Activated effector memory CD4-positive, alpha-beta T cell treated with Interleukin-2 at 50 U/mL for 16 hours (primary cell): ENCODE results near the gene DOCK3.
"Not testable (repeated sequence)": the region's sequence is repeated elsewhere in the genome, so short reads cannot be mapped to it uniquely, and the experiment has no call there.

Experiments
- DNase-seq: peaks from one replicate; pipeline ENCODE4 v3.0.0-alpha.2; 2020

The DOCK3 gene

DNA sequence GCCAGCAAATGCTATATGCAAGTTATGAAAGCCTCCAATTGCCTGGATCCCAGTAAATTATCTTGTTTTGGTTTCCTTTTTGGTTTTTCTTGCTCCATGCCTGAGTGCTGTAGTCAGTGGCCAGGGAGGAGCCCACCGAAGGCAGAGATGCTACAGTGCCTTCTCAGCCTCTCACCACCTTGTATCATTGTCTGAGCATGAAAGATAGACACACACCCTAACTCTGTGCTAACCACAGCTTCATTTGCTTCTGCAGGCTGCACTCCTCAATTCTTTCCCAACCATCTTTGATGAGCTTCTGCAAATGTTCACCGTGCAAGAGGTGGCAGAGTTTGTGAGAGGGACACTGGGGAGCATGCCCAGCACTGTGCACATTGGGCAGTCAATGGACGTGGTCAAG lies 595.8 kb downstream of the DOCK3 start:
- no peak for DNase-seq

- DNase-seq = no peak
These were observed 596.4 kb downstream of the DOCK3 start for GRCh38 chr3:51271172-51271571.

DNA sequence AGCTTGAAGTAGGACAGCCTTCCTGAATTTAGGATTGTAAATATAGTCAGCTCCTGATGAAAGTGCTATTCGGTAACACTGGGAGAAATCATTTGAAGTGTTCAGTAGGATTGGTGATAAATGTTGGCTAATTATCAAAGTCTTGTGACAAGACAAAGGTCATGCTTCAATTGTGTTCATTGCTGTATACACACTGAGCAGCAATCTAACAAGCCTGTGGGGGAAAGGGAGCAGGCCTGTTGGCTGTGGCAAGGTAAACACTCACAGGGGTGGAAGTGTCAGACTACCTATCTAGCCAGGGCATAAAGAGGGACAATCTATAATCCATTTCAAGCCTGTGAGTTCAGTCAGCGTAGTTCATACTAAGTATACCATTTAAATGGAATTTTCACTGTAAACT lies 599.3 kb downstream of the DOCK3 start:
- DNase-seq = no peak

GRCh38 chr3:51275111-51275805 lies 600.5 kb downstream of the DOCK3 start:
- DNase-seq = no peak

- DNase-seq = no peak
These were observed 601.3 kb downstream of the DOCK3 start for GRCh38 chr3:51276046-51276445.

DNA sequence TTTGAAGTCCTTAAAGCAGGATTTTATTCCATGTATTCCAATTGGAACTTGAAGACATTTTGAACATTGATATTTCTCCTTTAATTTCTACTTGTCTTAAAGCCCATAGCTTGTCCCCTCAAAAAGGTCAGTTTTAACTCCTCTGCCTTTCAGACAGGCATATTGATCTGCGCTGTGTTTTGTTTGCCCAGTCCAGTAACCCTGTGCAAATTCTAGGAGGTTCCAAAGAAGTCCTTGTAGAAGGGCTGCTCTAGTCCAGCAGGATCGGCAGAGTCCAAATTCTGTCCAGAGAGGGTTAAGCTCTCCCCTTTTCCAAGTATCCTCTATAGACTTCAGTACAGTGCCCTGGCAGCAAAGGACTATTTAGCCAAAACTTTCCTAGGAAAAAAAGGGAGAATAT lies 604.7 kb downstream of the DOCK3 start:
- no peak for DNase-seq

DNA sequence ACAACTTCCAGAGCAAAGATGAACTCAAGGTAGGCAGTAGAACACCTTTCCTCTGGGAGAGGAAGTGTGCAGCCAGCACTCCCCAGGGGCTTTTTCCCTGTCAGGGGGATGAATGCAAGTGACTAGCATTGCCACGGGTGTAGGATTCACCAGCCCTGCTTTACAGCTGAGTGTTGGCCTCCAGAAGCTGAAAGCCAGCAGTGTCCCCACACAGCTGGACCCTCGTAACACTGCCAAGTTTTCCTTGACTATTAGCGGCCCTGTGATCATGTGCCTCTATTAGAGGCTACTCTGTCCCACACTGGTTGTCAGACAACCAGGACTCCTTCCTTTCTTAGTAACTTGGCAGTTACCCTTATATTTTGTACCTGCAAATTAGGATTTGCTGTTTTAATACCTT lies 605.4 kb downstream of the DOCK3 start:
- DNase-seq = no peak

- DNase-seq = no peak
These were observed 608.2 kb downstream of the DOCK3 start for GRCh38 chr3:51282931-51283330.

DNA sequence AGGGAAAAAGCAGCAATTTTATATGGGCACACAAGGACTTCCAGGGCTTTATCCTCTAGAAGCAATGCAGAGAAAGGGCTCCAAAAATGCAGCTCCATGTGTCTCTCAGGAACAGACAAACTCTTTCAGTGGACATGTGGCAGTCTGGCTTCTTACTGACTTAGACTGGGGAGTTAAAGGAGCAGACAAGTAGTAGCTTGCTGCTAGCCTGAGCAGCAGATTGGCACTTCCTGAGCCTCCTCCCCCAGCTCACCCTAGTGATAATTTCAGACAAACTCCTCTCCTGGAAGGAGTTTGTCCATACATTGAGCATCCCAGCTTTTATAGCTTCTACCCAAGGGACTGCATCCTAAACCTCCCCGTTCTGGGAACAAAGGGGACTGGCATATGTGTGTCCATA lies 608.7 kb downstream of the DOCK3 start:
- DNase-seq = no peak

- no peak for DNase-seq
These were observed 620.9 kb downstream of the DOCK3 start for GRCh38 chr3:51295625-51296024.

- DNase-seq = no peak
These were observed 622.6 kb downstream of the DOCK3 start for GRCh38 chr3:51297333-51297732.

- no peak for DNase-seq
These were observed 629.5 kb downstream of the DOCK3 start for GRCh38 chr3:51304230-51304629.

GRCh38 chr3:51306093-51306492 lies 631.4 kb downstream of the DOCK3 start:
- DNase-seq = no peak

- DNase-seq = no peak
These were observed 632.7 kb downstream of the DOCK3 start for GRCh38 chr3:51307458-51307857.

DNA sequence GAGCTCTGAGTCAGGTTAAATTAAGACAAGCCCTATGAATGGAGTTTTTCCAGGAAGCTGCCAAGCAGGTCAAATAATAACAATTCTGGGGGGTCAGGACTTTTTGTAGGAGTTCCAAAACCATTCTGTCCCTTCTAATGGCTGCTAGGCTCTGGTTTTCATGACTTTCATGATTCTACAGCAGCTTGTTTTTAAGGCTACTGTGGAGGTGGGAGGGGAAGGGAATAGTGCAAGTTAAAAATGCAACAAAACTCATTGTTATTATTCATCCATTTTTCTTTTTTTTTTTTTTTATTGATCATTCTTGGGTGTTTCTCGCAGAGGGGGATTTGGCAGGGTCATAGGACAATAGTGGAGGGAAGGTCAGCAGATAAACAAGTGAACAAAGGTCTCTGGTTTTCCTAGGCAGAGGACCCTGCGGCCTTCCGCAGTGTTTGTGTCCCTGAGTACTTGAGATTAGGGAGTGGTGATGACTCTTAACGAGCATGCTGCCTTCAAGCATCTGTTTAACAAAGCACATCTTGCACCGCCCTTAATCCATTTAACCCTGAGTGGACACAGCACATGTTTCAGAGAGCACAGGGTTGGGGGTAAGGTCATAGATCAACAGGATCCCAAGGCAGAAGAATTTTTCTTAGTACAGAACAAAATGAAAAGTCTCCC lies 633.3 kb downstream of the DOCK3 start:
- not testable (repeated sequence) for DNase-seq

- DNase-seq = no peak
These were observed 636.3 kb downstream of the DOCK3 start for GRCh38 chr3:51311055-51311454.

DNA sequence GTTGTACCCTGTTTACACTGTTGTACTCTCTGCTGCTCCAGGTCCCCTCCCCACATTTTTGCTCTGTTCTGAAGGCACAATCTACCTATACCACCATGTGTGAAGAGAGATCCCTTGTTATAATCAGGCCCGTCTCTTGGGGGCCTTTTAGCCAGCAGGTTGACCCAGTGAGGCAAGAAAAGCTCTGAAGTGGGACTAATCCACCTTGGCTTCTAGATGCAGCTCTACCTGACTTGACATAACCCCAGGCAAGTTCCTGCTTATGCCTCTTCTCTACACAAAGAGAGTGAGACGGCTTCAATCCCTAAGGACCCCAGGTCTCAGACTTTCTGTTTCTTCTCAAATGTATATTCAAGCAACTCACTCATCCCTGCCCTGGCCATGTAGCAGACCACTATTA lies 653.5 kb downstream of the DOCK3 start:
- DNase-seq = no peak

- DNase-seq = no peak
These were observed 655.3 kb downstream of the DOCK3 start for GRCh38 chr3:51330046-51330445.

- no peak for DNase-seq
These were observed 657.4 kb downstream of the DOCK3 start for GRCh38 chr3:51332156-51332555.

DNA sequence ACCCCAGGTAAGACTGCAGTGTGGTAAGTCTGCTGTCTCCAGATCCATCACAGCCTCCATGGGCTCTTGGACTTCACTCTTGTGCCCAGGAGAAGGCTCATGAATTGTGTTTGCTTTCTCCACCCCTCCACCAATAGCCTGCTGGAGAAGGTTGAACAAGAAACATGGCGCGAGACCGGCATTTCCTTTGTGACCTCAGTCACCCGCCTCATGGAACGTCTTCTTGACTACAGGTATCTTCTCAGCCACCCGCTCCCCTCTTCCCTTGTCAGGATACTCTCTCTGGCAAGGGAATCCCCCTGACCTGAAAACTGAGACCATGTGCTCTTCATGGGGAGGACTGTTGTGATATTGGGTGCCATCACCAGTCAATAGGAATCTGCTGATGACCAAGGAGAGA lies 658.3 kb downstream of the DOCK3 start:
- no peak for DNase-seq

DNA sequence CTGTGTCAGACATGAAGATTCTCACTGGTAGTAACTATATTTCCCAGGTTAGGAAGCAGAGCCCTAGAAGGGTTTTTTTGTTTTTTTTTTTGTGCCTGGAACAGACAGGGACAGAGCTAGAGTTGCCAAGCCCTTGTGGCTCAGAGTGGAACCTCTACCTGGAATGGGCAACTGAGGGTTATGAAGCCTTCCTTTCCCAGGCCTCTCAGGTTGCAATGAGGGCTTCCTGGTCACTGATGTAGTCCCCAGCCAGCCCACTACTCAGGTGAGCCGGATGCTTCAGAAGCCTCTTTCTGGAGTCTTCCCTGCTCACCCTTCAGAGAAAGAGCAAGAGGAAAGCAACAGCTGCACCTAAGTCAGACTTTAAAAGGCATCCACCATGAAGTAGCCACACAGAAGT lies 661.5 kb downstream of the DOCK3 start:
- DNase-seq = no peak

GRCh38 chr3:51337666-51338065 lies 662.9 kb downstream of the DOCK3 start:
- no peak for DNase-seq

DNA sequence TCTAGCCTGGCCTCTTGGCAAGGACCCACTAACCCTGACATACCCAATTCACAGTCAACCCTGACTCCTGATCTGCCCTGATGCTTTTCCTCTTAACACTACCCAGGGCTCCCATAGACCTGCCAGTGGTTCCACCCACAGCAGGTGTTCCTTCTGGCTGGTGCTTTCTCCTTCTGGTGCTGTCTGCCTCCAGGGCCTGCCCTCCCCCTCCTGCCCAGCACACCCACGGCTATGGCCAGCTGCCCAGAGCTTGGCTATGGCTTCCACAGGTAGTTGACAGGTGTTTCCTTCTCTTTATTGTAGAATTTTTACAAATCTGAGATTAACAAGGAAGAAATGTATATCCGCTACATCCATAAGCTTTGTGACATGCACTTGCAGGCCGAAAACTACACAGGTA lies 663.9 kb downstream of the DOCK3 start:
- no peak for DNase-seq

GRCh38 chr3:51340013-51340829 lies 665.5 kb downstream of the DOCK3 start:
- no peak for DNase-seq
